NCI-H1105 treated with DMSO at 0.1 percent for 48 hours (cell line): ENCODE measurements around the gene RPL22L1.
"Not testable (repeated sequence)": the region's sequence is repeated elsewhere in the genome, so short reads cannot be mapped to it uniquely, and the experiment has no call there.

Source experiments
- DNase-seq: peaks from one replicate; lab custom pipeline; 2025; lab: John Stamatoyannopoulos, UW

RPL22L1 gene

GRCh38 chr3:170877311-170877710, 7.3 kb upstream of the RPL22L1 start:
- DNase-seq = not testable (repeated sequence)

- no peak for DNase-seq
These were observed 6.5 kb upstream of the RPL22L1 start for GRCh38 chr3:170876537-170876936.

GRCh38 chr3:170869239-170869590, 780 bp downstream of the RPL22L1 start:
- no peak for DNase-seq

DNA sequence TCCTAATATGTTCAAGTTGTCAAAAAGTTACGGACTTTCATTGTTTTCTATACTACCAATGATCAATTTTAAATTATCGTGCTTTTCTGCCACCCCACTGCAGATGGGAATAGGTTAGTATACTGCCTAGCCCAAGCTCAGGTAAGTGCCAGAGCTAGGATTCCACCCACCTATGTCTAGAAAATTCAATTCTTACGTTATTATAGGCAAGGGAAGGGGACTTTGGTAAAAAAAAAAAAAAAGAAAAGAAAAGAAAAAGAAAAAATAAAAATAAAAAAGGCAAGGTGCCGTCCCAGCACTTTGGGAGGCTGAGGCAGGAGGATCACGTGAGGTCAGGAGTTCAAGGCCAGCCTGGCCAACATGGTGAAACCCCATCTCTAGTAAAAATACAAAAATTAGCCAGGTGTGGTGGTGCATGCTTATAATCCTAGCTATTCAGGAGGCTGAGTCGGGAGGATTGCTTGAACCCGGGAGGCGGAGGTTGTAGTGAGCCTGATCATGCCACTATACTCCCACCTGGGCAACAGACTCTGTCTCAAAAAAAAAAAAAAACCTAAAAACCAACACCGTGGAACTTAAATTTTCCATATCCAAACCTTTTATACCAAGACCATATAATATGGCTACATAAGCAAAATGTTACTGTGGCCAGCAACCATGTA, 1.3 kb downstream of the RPL22L1 start:
- no peak for DNase-seq

DNA sequence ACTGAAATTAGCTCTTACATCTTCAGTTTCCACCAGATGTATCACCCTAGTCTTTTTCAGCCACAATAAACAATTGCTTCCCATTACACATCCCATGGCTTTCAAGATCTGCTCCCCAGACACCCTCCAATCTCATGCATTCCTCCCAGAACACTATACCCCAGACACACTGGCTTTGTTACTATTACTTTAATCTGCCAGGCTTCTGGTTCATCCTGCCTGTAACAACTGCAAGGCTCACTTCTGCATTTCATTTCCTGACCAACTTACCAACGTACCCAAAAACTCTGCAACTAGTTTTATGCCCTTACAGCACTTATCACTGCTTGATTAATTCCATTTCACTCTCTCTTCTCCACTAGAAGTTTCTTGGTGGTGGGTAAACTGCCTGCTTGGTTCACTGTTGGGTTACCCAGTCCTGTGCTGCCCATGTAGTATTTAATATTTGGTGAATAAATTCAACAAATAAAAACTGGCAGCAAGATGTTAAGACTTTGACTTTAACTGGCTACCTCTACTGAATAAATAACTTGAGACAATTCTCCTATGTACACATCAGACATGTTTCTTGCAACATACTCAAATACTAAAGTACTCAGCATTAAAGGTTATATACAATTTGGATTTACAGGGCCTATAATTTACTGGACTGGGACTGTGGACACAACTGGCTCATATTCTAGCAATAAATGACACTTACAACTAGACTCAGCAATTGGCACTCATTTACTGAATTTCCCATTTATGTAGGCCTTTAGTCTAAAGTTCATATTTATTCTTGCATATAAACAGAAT, 2.7 kb downstream of the RPL22L1 start:
- DNase-seq = no peak

DNA sequence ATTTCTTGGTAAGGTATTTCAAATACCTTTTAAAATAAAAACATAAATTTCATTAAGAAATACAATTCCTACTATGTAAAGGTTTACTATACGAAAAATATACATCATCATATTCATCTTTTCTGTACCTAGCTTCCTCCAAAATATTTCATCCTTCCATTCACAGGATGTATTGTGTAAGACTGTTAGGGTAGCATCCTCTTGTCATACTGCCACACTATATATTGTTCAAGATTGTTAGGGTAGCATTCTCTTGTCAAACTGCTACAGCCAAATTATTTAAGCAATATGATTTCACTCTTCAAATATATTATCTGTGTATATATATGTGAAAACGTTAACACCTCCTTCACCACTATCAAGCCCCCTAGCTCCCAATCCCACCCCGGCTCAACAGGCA, 3.5 kb downstream of the RPL22L1 start:
- no peak for DNase-seq

DNA sequence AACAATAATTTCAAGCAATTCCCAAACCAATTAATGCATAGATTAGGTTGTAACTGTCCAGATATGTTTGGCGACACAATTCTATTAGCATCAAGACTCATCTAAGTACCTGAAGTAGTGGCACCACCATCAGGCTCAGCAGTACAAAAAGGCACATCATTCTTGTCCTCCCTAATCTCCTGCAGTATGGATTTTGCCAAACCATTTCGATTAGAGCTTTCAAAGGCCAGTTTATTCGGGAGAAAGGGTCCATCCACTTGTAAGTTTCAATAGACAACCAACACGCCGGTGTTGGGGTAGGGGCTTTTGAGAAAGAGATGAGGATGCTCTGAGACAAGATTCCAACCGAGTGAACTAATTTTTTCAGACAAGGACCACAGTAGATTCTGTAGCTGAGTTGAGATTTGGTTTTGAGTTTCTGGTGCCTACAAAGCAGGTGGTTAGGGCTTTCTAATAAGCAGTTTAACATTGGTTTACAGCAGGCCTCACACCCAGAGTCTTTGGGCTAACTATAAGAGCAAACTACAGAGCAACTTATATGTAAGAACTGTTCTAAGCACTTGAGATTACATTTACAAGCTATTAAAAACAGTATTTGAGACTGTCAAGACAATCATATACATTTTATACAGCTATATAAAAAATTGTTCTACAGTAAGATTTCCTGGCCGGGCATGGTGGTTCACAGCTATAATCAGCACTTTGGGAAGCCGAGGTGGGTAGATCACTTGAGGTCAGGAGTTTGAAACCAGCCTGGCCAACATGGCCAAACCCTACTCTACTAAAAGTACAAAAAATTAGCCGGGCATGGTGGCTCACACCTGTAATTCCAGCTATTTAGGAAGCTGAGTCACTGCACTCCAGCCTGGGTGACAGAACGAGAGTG, 4.5 kb downstream of the RPL22L1 start:
- DNase-seq = no peak

DNA sequence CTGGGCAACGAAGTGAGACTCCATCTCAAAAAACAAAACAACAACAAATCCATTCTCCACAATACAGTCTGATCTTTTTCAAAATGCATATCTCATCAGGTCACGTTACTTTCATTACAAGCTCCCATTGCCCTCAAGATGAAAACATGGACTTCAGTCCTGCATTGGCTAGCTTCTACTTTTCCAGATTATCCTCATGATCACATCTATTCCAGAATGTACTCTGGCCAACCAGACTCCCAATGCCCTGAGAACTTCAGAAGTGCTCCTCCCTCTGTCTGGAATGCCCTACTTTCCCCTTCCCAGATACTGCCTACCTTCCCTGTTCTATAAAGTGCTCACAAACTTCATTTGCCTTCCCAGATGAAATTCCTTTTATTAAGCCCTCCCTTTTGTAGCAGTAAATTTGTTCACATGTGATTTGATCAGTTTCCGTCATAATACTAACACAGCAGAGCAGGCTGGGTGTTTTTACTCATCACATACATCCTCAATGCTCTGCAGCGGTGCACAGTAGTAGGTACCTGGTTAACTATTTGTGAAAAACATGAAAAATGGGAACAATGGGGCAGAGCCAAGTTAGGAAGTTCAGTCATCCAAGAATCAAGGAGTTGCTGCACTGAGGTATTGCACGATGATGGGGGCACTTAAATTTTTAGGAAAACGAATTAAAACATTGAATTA, 5.3 kb downstream of the RPL22L1 start:
- no peak for DNase-seq

DNA sequence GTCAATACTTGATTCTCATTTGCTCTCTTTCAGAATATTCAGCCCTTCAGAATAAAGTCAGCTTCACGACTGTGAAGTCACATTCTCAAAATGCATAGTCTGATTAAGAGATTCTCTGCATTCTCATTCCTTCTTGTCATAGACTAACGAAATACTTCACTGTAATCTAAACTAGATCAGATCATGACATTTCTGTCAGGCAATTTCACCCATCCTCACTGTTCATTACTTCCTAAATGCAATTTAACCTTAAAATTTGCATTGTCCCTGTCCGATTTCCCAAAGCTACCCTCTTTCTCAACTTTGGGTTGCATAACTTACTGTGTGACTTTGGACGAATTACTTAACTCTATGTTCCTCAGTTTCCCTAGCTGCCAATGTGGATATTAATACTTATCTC, 6.2 kb downstream of the RPL22L1 start:
- DNase-seq = no peak

DNA sequence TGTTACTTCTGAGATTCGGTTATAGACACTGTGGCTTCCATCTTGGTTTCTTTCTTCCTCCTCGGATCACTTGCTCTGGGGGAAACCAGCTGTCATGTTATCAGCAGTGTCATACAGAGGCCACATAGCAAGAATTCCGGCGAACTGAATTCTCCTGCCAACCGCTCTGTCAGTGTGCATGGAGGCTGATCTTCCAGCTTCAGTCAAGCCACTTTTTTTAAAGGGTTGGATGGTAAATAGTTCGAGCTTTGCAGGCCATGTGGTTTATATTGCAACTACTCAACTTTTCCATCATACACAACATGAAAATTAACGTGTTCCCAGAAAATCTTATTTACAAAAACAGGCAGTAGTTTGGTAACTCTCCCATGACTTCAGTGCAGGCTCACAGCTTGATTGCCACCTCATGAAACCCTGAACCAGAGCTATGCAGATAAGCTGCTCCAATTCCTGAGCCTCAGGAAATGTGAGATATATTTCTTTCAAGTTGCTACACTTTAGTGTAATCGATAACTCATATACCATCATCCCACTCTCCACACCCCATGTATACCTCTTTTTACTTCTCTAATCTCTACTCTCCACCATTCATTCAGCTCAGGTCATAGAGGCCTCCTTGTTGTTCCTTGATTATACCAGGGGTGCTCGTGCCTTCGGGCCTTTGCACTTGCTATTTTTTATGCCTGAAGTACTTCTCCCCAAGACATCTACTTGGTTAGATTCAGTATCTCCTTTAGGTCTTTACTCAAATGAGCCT, 7.2 kb downstream of the RPL22L1 start:
- no peak for DNase-seq

DNA sequence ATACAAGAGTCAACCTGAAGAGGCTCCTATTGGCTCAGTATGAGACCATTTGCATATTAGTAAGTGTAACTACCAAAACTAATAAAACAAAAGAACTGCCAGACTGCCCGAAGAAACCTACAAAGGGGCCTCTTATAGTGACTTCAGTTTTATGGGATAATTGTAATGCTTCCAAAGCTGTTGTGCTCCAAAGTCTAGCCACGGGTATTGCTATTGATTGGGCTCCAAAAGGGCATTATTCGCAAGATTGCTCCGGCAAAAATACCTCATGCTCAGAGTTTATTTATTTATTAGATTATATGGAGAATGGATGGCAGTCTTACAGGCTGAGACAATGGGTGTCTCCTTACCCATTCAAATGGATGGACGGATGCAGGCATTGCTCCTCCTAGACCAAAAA, 11.4 kb downstream of the RPL22L1 start:
- no peak for DNase-seq

- no peak for DNase-seq
These were observed 17.7 kb downstream of the RPL22L1 start for GRCh38 chr3:170852324-170852723.

GRCh38 chr3:170848292-170848917, 21.6 kb downstream of the RPL22L1 start:
- DNase-seq = peak; percentile 68

DNA sequence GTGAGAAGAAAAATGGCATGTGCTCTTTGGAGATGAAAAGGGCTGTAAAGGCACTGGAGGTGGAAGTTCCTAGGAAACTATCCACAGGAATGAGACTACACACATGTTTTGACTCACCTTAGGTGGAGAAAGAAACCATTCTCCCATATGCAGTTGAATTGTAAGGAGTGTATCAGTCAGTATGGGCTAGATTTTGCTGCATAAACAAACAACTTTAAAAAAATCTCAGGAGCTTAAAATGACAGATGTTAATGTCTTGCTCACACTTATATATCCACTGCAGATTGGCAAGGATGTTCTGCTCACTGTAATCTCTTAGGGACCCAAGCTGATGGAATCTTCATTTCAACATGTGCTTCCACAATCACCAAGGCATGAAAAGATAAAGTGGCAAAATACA, 25.6 kb downstream of the RPL22L1 start:
- no peak for DNase-seq

GRCh38 chr3:170840291-170840859, 29.6 kb downstream of the RPL22L1 start:
- no peak for DNase-seq

DNA sequence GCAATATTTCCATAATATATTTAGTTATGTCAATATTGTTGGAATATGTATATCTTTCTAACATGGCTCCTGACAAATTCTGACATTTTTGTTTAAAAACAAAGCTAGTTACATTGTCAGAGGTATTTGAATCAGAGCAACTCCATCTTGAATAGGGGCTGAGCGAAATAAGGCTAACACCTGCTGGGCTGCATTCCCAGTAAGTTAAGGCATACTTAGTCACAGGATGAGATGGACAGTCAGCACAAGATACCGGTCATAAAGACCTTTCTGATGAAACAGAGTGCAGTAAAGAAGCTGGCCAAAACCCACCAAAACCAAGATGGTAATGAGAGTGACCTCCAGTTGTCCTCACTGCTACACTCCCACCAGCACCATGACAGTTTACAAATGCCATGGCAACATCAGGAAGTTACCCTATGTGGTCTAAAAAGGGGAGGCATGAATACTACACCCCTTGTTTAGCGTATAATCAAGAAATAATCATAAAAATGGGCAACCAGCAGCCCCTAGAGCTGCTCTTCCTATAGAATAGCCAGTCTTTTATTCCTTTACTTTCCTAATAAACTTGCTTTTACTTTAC, 30.4 kb downstream of the RPL22L1 start:
- DNase-seq = no peak

DNA sequence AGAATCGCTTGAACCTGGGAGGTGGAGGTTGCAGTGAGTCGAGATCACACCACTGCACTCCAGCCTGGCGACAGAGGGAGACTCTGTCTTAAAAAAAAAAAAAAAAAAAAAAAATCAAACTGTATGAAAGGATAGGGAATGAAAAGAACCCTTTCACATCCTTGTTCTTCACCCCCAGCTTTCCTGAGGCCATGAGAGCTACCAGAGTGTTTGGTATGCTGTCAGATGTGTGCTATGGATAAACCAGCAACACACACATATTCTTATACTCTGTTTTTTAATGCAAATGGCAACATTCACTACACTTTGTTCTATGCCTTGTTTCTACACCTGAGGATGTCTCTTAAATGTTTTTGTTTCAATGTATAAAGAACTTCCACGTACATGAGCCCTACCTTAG, 33.5 kb downstream of the RPL22L1 start:
- DNase-seq = no peak

GRCh38 chr3:170835336-170835735, 34.7 kb downstream of the RPL22L1 start:
- no peak for DNase-seq

DNA sequence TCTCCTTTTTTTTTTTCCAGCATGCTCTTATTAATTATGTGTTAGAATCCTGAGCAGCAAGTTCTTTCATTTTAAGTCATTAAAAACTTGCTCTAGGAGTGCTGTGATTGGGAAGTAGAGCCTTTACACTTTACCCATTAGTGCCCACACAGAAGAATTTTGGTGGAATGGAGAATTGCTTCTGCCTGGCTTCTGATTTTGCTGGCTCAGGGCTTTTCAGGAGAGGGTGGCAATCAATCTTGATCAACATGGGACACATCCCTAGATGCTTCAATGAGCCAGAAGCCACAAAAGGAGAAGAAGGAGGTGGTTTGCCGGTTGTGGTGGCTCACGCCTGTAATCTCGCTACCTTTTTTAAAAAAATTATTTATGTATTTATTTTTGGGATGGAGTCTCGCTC, 39.4 kb downstream of the RPL22L1 start:
- DNase-seq = no peak

DNA sequence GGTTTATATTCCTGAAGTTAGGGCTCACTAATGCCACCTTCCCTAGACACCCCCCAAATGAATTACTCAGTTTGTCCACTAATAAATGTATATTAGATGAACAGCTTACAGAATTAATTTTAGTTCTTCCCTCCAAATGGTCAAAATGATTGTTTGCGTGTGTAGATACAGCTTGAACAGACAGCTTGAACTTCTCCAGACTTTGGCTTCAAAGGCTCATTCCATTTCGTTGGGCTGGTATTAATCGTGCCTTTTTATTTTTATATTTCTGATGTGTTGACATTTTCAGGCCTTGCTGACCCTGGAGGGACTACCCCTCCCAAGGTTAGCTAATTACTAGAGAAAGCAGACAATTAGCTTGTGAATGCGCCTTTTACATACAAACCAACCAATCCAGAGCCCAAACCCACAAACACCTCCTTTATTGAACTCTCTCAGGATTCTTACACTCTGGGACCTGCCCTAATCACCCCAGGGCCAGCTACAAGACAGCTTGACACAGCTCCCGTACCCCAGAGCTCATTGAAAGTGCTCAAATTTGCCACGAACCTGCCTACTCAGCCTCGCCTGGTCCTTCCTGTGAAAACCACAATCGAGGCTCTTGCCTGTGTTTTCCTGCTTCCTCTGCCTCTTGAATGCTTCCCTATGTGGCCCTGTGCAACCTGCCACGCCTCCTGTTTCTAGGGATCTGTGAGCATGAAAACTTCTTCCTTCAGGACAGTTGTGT, 40.3 kb downstream of the RPL22L1 start:
- no peak for DNase-seq
